Ishikawa (cell line): ENCODE data around the gene TBC1D16.

Experiments
- CEBPB ChIP-seq: IDR thresholded peaks from 2 replicates; pipeline ENCODE4 v1.6.1; 2012
- CREB1 ChIP-seq: IDR thresholded peaks from 2 replicates; pipeline ENCODE4 v1.6.1; 2012; ENCODE audit warnings: low read depth
- EGR1 ChIP-seq: IDR thresholded peaks from 2 replicates; pipeline ENCODE4 v1.6.1; 2012
- EP300 ChIP-seq: IDR thresholded peaks from 2 replicates; pipeline ENCODE4 v1.6.1; 2012; ENCODE audit warnings: borderline replicate concordance
- FOXM1 ChIP-seq: IDR thresholded peaks from 2 replicates; pipeline ENCODE4 v1.6.1; 2012; ENCODE audit warnings: low read depth, borderline replicate concordance
- MAX ChIP-seq: IDR thresholded peaks from 2 replicates; pipeline ENCODE4 v1.6.1; 2012
- NFIC ChIP-seq: IDR thresholded peaks from 2 replicates; pipeline ENCODE4 v1.6.1; 2012
- RAD21 ChIP-seq: IDR thresholded peaks from 2 replicates; pipeline ENCODE4 v1.6.1; 2012; ENCODE audit warnings: low read depth
- TAF1 ChIP-seq: IDR thresholded peaks from 2 replicates; pipeline ENCODE4 v1.6.1; 2012; ENCODE audit warnings: low read depth, mild to moderate bottlenecking
- TCF12 ChIP-seq: IDR thresholded peaks from 2 replicates; pipeline ENCODE4 v1.6.1; 2012; ENCODE audit warnings: low read depth
- TEAD4 ChIP-seq: IDR thresholded peaks from 2 replicates; pipeline ENCODE4 v1.6.1; 2012
- USF1 ChIP-seq: IDR thresholded peaks from 2 replicates; pipeline ENCODE4 v1.6.1; 2012
- YY1 ChIP-seq: IDR thresholded peaks from 2 replicates; pipeline ENCODE4 v1.6.1; 2012; ENCODE audit warnings: low read depth
- ZBTB7A ChIP-seq: IDR thresholded peaks from 2 replicates; pipeline ENCODE4 v1.6.1; 2012; ENCODE audit warnings: low read depth
- TF ChIP-seq, protein P1 (sequence below): IDR thresholded peaks from 2 replicates; pipeline ENCODE4 v1.6.1; 2012; ENCODE audit warnings: low read depth, mild to moderate bottlenecking

The TBC1D16 gene

DNA sequence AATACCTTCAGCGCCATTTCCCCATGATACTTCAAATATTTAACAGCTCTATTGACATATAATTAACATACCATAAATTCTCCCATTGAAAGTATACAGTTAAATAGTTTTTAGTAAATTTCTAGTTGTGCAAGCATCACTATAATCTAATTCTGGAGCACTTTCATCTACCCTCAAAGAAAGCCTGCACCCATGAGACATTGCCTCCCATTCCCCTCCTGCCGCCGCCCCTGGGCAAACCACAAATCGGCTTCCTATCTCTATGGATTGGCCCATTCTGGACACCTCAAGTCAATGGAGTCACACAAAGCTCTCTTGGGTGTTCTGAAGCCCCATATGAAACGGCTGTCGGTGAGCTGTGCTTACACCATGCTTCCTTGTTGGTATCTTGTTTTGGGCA, 119.2 kb downstream of the TBC1D16 start:
- TF ChIP-seq MAX (no peak), FOXM1 (no peak), TAF1 (no peak), RAD21 (no peak), ZBTB7A (no peak), EP300 (no peak), TCF12 (no peak), USF1 (no peak), CEBPB (no peak)

GRCh38 chr17:79915850-79916430, 119.7 kb downstream of the TBC1D16 start:
- TF ChIP-seq, protein P1, sequence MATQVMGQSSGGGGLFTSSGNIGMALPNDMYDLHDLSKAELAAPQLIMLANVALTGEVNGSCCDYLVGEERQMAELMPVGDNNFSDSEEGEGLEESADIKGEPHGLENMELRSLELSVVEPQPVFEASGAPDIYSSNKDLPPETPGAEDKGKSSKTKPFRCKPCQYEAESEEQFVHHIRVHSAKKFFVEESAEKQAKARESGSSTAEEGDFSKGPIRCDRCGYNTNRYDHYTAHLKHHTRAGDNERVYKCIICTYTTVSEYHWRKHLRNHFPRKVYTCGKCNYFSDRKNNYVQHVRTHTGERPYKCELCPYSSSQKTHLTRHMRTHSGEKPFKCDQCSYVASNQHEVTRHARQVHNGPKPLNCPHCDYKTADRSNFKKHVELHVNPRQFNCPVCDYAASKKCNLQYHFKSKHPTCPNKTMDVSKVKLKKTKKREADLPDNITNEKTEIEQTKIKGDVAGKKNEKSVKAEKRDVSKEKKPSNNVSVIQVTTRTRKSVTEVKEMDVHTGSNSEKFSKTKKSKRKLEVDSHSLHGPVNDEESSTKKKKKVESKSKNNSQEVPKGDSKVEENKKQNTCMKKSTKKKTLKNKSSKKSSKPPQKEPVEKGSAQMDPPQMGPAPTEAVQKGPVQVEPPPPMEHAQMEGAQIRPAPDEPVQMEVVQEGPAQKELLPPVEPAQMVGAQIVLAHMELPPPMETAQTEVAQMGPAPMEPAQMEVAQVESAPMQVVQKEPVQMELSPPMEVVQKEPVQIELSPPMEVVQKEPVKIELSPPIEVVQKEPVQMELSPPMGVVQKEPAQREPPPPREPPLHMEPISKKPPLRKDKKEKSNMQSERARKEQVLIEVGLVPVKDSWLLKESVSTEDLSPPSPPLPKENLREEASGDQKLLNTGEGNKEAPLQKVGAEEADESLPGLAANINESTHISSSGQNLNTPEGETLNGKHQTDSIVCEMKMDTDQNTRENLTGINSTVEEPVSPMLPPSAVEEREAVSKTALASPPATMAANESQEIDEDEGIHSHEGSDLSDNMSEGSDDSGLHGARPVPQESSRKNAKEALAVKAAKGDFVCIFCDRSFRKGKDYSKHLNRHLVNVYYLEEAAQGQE = no peak
- peak; percentile 84 for TF ChIP-seq MAX
- TF ChIP-seq FOXM1 = peak; percentile 51; the same call in 1 of the 2 replicates
- peak; percentile 90 for TF ChIP-seq TCF12
- no peak for TF ChIP-seq TAF1
- TF ChIP-seq YY1 = 0 out of 2 replicates have a peak, but pooled peaks have one; percentile 15
- peak; percentile 93 for TF ChIP-seq RAD21
- peak; percentile 89; the same call in 1 of the 2 replicates for TF ChIP-seq ZBTB7A
- TF ChIP-seq TEAD4 = peak; percentile 94
- TF ChIP-seq EP300 = peak; percentile 70; the same call in 1 of the 2 replicates
- TF ChIP-seq USF1 = no peak
- TF ChIP-seq NFIC = peak; percentile 67

DNA sequence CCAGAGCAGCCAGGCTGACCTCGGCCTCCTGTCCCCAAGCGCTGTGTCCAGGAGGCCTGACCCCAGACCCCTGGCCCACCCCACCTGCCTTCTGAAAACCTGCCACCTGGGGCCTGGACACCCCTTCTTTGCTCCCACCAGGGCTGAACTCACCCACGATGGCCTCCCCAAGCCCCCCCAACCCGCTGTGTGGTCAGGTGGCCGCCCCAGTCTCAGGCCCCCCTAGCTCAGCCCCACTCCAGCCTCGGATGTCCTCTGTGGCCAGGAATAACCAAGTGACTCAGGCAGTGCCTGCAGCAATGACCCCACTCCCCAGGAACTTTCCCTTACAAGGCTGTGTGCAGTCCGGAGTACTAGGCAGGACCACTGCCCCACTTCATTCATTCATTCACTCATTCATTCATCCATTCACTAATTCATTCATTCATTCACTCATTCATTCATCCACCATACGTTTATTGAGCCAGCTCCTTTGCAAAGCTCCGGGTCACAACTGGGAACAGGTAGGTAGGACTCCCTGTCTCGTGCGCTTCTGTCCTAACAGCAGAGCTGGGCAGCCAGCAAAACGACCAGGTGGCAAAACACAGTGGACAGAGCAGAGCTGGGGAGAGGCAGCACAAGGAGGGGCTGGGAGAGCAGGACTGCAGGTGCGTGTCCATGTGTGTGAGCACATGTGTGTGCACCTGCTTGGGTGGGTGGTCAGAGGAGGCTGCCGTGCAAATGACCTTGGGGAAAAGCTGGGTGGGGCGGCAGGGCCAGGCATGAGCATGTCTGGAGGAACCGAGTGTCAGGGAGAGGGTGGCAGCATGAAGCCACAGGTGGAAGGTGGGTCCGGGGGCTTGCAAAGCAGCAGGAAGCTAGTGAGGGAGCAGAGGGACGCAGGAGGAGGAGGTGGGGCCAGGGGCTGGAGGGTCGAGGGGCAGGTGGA, 120.6 kb downstream of the TBC1D16 start:
- TF ChIP-seq, protein P1 = no peak
- TF ChIP-seq EGR1 (no peak), CREB1 (no peak), ZBTB7A (no peak), NFIC (no peak), YY1 (no peak), RAD21 (no peak), MAX (no peak), USF1 (no peak), CEBPB (no peak), EP300 (no peak), TCF12 (no peak), TEAD4 (no peak), TAF1 (no peak), FOXM1 (no peak)

- TF ChIP-seq CREB1 (no peak), FOXM1 (no peak), YY1 (no peak), EGR1 (no peak), NFIC (no peak), USF1 (no peak), MAX (no peak), TAF1 (no peak), ZBTB7A (no peak), CEBPB (no peak), RAD21 (no peak), EP300 (no peak), TEAD4 (no peak), TCF12 (no peak)
- TF ChIP-seq, protein P1 = no peak
Observed at GRCh38 chr17:79913896-79914812, 121.5 kb downstream of the TBC1D16 start.
